ENCODE measurements around the gene ZNF821. TPM values are rescaled to one million over a fixed set of nuclear protein-coding genes. Genes with fewer than 3 reads are reported as not detected.
A peak's percentile ranks its signal among the peaks of the same experiment; 100 is the strongest.

Gene ZNF821
- polyA plus RNA-seq, 1 of the 3 experiments (the other 2 are of a cell fraction) = 8.8 TPM

GRCh38 chr16:71919035-71919434 is 35.1 kb upstream of the ZNF821 start (continued):
- TF ChIP-seq CTCF (IDR thresholded peaks at IDR 0.05) (no peak), FOSL2 (IDR thresholded peaks at IDR 0.05; ENCODE audit: borderline replicate concordance, low read depth) (no peak), GABPA (IDR thresholded peaks at IDR 0.05; ENCODE audit: low read depth) (no peak), NFIC (IDR thresholded peaks at IDR 0.05; ENCODE audit: borderline replicate concordance) (no peak), CHD2 (IDR thresholded peaks at IDR 0.05; ENCODE audit: low read length, partially characterized antibody) (no peak)

- peaks cover 97% of the 10 kb centered on the region for H3K79me2 ChIP-seq (ENCODE audit: insufficient read depth)
- H3K4me2 ChIP-seq = no peak overlapping the region
- TF ChIP-seq NRF1 (IDR thresholded peaks at IDR 0.05; ENCODE audit: low read depth, low read length) (no peak), EP300 (IDR thresholded peaks at IDR 0.05; ENCODE audit: borderline replicate concordance in 1 of 2, low read depth in 1 of 2, low read length in 1 of 2) (peak in 1 of 2 experiments; percentile 36; a peak in 1 of 4 replicates), TCF12 (IDR thresholded peaks at IDR 0.05) (peak; percentile 83), PBX3 (IDR thresholded peaks at IDR 0.05) (peak; percentile 74), RFX5 (IDR thresholded peaks at IDR 0.05; ENCODE audit: low read length) (no peak), USF1 (IDR thresholded peaks at IDR 0.05; ENCODE audit: borderline replicate concordance, low read depth) (no peak), RXRA (IDR thresholded peaks at IDR 0.05; ENCODE audit: borderline replicate concordance, low read depth) (no peak), FOSL2 (IDR thresholded peaks at IDR 0.05; ENCODE audit: borderline replicate concordance, low read depth) (peak; percentile 24; the same call in 1 of the 2 replicates), NFIC (IDR thresholded peaks at IDR 0.05; ENCODE audit: borderline replicate concordance) (peak; percentile 70), JUND (IDR thresholded peaks at IDR 0.05) (0 out of 2 replicates have a peak, but pooled peaks have one; percentile 24)
- H3K9ac ChIP-seq = no peak overlapping the region
- no peak overlapping the region for H3K4me3 ChIP-seq (ENCODE audit: low read depth in 2 of 2, low read length in 1 of 2)
- ChIA-PET POLR2A (no interaction called here), CTCF (interaction anchor here (0.9 to 1.5 kb wide), 2 partner anchors 35 to 44 kb away, joined by 3 to 4 read pairs; no protein-coding TSS in a partner anchor)
- no peaks in the 10 kb centered on the region for H3K9me2 ChIP-seq
- H4K20me1 ChIP-seq (ENCODE audit: insufficient read depth) = peaks cover 77% of the 10 kb centered on the region
- H3K27ac ChIP-seq (ENCODE audit: low read depth in 2 of 2, low read length in 1 of 2) = peak overlapping the region; percentile 44 to 71; a peak in 3 of 4 replicates
- no peaks in the 10 kb centered on the region for H3K27me3 ChIP-seq (ENCODE audit: insufficient read depth)
- H3F3A ChIP-seq (replicated peaks; ENCODE audit: insufficient read depth) = peaks cover 30% of the 10 kb centered on the region
- no peak for DNase-seq
- H3K36me3 ChIP-seq (replicated peaks in 1 of 2; ENCODE audit: control insufficient read depth in 1 of 2, insufficient read depth in 2 of 2, low read length in 1 of 2) = peaks cover 48 to 69% of the 10 kb centered on the region in 2 experiments
- H2AFZ ChIP-seq (ENCODE audit: low read depth) = no peak overlapping the region
- no peaks in the 10 kb centered on the region for H3K9me3 ChIP-seq
- WGBS (ENCODE audit: low lambda C conversion rate) = 49% methylated on average over 6 of the region's 6 CpGs
- peaks cover 0 to 3% of the 10 kb centered on the region in 2 experiments; a peak in 1 of 4 replicates for H3K4me1 ChIP-seq (ENCODE audit: control insufficient read depth in 1 of 2, insufficient read depth in 2 of 2, low read depth in 1 of 2, low read length in 1 of 2)
These were observed 33.9 kb upstream of the ZNF821 start for GRCh38 chr16:71917900-71918299.

Measured in SK-N-SH (cell line).